Stimulated activated effector memory CD8-positive, alpha-beta T cell treated with anti-CD3 and anti-CD28 coated beads, Interleukin-12 subunit alpha, Interleukin-12 subunit beta, amount 100 ng/mL, for 72 hours (primary cell): ENCODE data around the gene GRM8.

Source experiments
- ATAC-seq: fragments of 150-1000 bp; cut with Tn5 transposase; 2 replicates; pipeline ENCODE4 v1.10.0; 2021
- DNase-seq, 2 donors: peaks; one replicate each; pipeline ENCODE4 v3.0.0; 2021 to 2022; ENCODE audit warnings: low spot score in 2 of 2
- H3K27ac Mint-ChIP-seq: one replicate; pipeline ENCODE4 v1.8.0; 2022; ENCODE audit warnings: mild to moderate bottlenecking, mixed read lengths
- H3K36me3 Mint-ChIP-seq: one replicate; pipeline ENCODE4 v1.8.0; 2022; ENCODE audit warnings: mild to moderate bottlenecking, mixed read lengths
- H3K4me1 Mint-ChIP-seq: one replicate; pipeline ENCODE4 v1.8.0; 2022; ENCODE audit warnings: mixed read lengths
- H3K4me3 Mint-ChIP-seq: one replicate; pipeline ENCODE4 v1.8.0; 2022; ENCODE audit warnings: mild to moderate bottlenecking, mixed read lengths
- H3K9me3 Mint-ChIP-seq: one replicate; pipeline ENCODE4 v1.8.0; 2022; ENCODE audit warnings: mixed read lengths

The GRM8 gene

GRCh38 chr7:127251036-127251464 lies 1.7 kb downstream of the GRM8 start:
- Mint-ChIP-seq H3K9me3 (no peaks in the 10 kb centered on the region), H3K36me3 (no peaks in the 10 kb centered on the region), H3K4me1 (peaks cover 17% of the 10 kb centered on the region), H3K27ac (no peak overlapping the region), H3K4me3 (peak overlapping the region; percentile 78)
- DNase-seq (no peak), ATAC-seq (no peak)

GRCh38 chr7:127250312-127251035 lies 2.3 kb downstream of the GRM8 start:
- Mint-ChIP-seq H3K9me3 (no peaks in the 10 kb centered on the region), H3K36me3 (no peaks in the 10 kb centered on the region), H3K4me3 (peak overlapping the region; percentile 78), H3K4me1 (peaks cover 17% of the 10 kb centered on the region), H3K27ac (no peak overlapping the region)
- DNase-seq: no peak
- ATAC-seq: no peak

- Mint-ChIP-seq H3K36me3 (no peaks in the 10 kb centered on the region), H3K9me3 (no peaks in the 10 kb centered on the region), H3K4me1 (peaks cover 7% of the 10 kb centered on the region), H3K27ac (no peak overlapping the region), H3K4me3 (no peak overlapping the region)
- ATAC-seq (no peak), DNase-seq (no peak)
Observed at GRCh38 chr7:127245607-127246006, 7.1 kb downstream of the GRM8 start.

- Mint-ChIP-seq H3K9me3 (no peaks in the 10 kb centered on the region), H3K36me3 (no peaks in the 10 kb centered on the region), H3K27ac (no peak overlapping the region), H3K4me3 (no peak overlapping the region), H3K4me1 (peaks cover under 1% of the 10 kb centered on the region)
- ATAC-seq (no peak), DNase-seq (no peak)
Observed at GRCh38 chr7:127245002-127245401, 7.7 kb downstream of the GRM8 start.

GRCh38 chr7:127239814-127240213 lies 12.9 kb downstream of the GRM8 start:
- no peaks in the 10 kb centered on the region for H3K4me1 Mint-ChIP-seq
- ATAC-seq (no peak), DNase-seq (no peak)
- H3K27ac Mint-ChIP-seq: no peak overlapping the region
- H3K36me3 Mint-ChIP-seq: no peaks in the 10 kb centered on the region
- H3K9me3 Mint-ChIP-seq: no peaks in the 10 kb centered on the region
- no peak overlapping the region for H3K4me3 Mint-ChIP-seq

- H3K36me3 Mint-ChIP-seq: no peaks in the 10 kb centered on the region
- DNase-seq (no peak), ATAC-seq (no peak)
- no peak overlapping the region for H3K27ac Mint-ChIP-seq
- no peak overlapping the region for H3K4me3 Mint-ChIP-seq
- H3K4me1 Mint-ChIP-seq: no peaks in the 10 kb centered on the region
- no peaks in the 10 kb centered on the region for H3K9me3 Mint-ChIP-seq
Observed at GRCh38 chr7:127233630-127234029, 19.1 kb downstream of the GRM8 start.

- DNase-seq (no peak), ATAC-seq (no peak)
- Mint-ChIP-seq H3K4me1 (no peaks in the 10 kb centered on the region), H3K36me3 (no peaks in the 10 kb centered on the region), H3K27ac (no peak overlapping the region), H3K9me3 (no peaks in the 10 kb centered on the region), H3K4me3 (no peak overlapping the region)
Observed at GRCh38 chr7:127231415-127231814, 21.3 kb downstream of the GRM8 start.

GRCh38 chr7:127230192-127230925 lies 22.4 kb downstream of the GRM8 start:
- ATAC-seq: no peak
- no peaks in the 10 kb centered on the region for H3K9me3 Mint-ChIP-seq
- H3K4me1 Mint-ChIP-seq: no peaks in the 10 kb centered on the region
- H3K4me3 Mint-ChIP-seq: no peak overlapping the region
- no peaks in the 10 kb centered on the region for H3K36me3 Mint-ChIP-seq
- DNase-seq: no peak
- no peak overlapping the region for H3K27ac Mint-ChIP-seq

GRCh38 chr7:127226685-127227374 lies 25.9 kb downstream of the GRM8 start:
- no peaks in the 10 kb centered on the region for H3K9me3 Mint-ChIP-seq
- H3K4me1 Mint-ChIP-seq: no peaks in the 10 kb centered on the region
- H3K4me3 Mint-ChIP-seq: no peak overlapping the region
- ATAC-seq (no peak), DNase-seq (no peak)
- no peaks in the 10 kb centered on the region for H3K36me3 Mint-ChIP-seq
- H3K27ac Mint-ChIP-seq: no peak overlapping the region

- Mint-ChIP-seq H3K4me1 (no peaks in the 10 kb centered on the region), H3K4me3 (no peak overlapping the region), H3K27ac (no peak overlapping the region), H3K9me3 (no peaks in the 10 kb centered on the region), H3K36me3 (no peaks in the 10 kb centered on the region)
- DNase-seq: no peak
- no peak for ATAC-seq
Observed at GRCh38 chr7:127221731-127222130, 31.0 kb downstream of the GRM8 start.

- ATAC-seq (no peak), DNase-seq (no peak)
- H3K9me3 Mint-ChIP-seq: no peaks in the 10 kb centered on the region
- no peak overlapping the region for H3K27ac Mint-ChIP-seq
- H3K4me1 Mint-ChIP-seq: no peaks in the 10 kb centered on the region
- no peak overlapping the region for H3K4me3 Mint-ChIP-seq
- H3K36me3 Mint-ChIP-seq: no peaks in the 10 kb centered on the region
Observed at GRCh38 chr7:127214956-127215718, 37.6 kb downstream of the GRM8 start.

GRCh38 chr7:127209886-127210285 lies 42.9 kb downstream of the GRM8 start:
- H3K4me1 Mint-ChIP-seq: no peaks in the 10 kb centered on the region
- H3K4me3 Mint-ChIP-seq: no peak overlapping the region
- DNase-seq (no peak), ATAC-seq (no peak)
- H3K27ac Mint-ChIP-seq: no peak overlapping the region
- no peaks in the 10 kb centered on the region for H3K9me3 Mint-ChIP-seq
- H3K36me3 Mint-ChIP-seq: no peaks in the 10 kb centered on the region

GRCh38 chr7:127208860-127209259 lies 43.9 kb downstream of the GRM8 start:
- Mint-ChIP-seq H3K36me3 (no peaks in the 10 kb centered on the region), H3K4me3 (no peak overlapping the region), H3K9me3 (no peaks in the 10 kb centered on the region), H3K27ac (no peak overlapping the region), H3K4me1 (no peaks in the 10 kb centered on the region)
- DNase-seq: no peak
- ATAC-seq: no peak

- Mint-ChIP-seq H3K4me3 (no peak overlapping the region), H3K27ac (no peak overlapping the region), H3K4me1 (no peaks in the 10 kb centered on the region), H3K36me3 (no peaks in the 10 kb centered on the region), H3K9me3 (no peaks in the 10 kb centered on the region)
- ATAC-seq (no peak), DNase-seq (no peak)
Observed at GRCh38 chr7:127208351-127208750, 44.4 kb downstream of the GRM8 start.

- no peak for ATAC-seq
- Mint-ChIP-seq H3K27ac (no peak overlapping the region), H3K4me1 (no peaks in the 10 kb centered on the region), H3K4me3 (no peak overlapping the region), H3K36me3 (no peaks in the 10 kb centered on the region), H3K9me3 (no peaks in the 10 kb centered on the region)
- no peak for DNase-seq
Observed at GRCh38 chr7:127207806-127208205, 44.9 kb downstream of the GRM8 start.
